AG04449 (cell line): ENCODE data around the gene TTLL4.

ENCODE experiments used
- CTCF ChIA-PET: fragments of 350-600 bp; formaldehyde crosslinking; extraction: SDS; loops from one replicate; lab custom pipeline; 2021; ENCODE audit warnings: antibody characterized with exemption; lab: Yijun Ruan, JAX
- POLR2A ChIA-PET: fragments of 400-600, 350-600 bp; formaldehyde crosslinking; extraction: SDS; loops from one replicate; lab custom pipeline; 2020; ENCODE audit warnings: antibody characterized with exemption, inconsistent platforms; lab: Yijun Ruan, JAX
- DNase-seq: peaks from one replicate; pipeline ENCODE4 v3.0.0-alpha.2; 2010; ENCODE audit warnings: low read depth, low spot score
- H3K4me3 ChIP-seq: 2 replicates; pipeline ENCODE4 v1.5.1; 2011; ENCODE audit warnings: low read depth, mild to moderate bottlenecking, control low read depth, low read length
- CTCF ChIP-seq: IDR thresholded peaks from one replicate; pipeline ENCODE4 v1.5.1; 2011; ENCODE audit warnings: mild to moderate bottlenecking, moderate library complexity, low read length, control low read depth, inconsistent platforms; ENCODE audit not compliant: insufficient read depth; ENCODE audit errors: missing control alignments

Gene TTLL4

DNA sequence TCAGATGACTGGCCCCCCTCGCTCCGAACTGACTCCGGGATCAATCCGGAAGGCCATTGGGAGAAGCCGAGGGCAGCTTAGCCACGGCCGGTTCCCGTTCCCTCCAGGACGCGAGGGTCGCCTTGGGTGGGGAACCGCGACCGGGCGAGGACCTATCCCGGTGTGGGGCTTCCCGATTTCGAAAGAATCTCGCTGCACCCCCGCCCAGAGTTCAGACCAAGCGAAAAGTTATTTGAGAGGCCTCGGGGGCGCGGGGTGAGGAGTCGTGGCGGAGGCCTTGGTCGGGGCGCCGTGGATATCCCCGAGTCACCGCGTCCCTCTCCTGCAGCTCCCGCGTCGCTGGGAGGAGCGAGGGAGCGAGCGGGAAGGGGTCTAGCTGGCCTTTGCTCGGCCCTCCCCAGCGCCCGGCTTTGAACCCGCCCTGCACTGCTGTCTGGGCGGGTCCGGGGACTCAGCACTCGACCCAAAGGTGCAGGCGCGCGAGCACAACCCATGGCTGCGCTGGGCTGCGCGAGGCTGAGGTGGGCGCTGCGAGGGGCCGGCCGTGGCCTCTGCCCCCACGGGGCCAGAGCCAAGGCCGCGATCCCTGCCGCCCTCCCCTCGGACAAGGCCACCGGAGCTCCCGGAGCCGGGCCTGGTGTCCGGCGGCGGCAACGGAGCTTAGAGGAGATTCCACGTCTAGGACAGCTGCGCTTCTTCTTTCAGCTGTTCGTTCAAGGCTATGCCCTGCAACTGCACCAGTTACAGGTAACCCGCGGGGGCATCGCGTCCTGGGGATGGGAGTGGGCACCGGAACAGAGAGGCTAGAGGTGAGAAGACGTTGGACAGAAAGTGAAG is 71.3 kb downstream of the TTLL4 start, which contains the start of gene CYP27A1:
Gene CYP27A1 (plus strand): TSS at position 457 of the 837 bp plus-strand sequence. CDS start 36 bp downstream, at position 493.
- CTCF ChIA-PET: interaction anchor here (0.6 to 1.7 kb wide), 4 partner anchors 10 to 70 kb away, joined by 3 to 4 read pairs (median 4); no protein-coding TSS in a partner anchor
- TF ChIP-seq CTCF: no peak
- peak within 1 kb of the TSS; percentile 58 for H3K4me3 ChIP-seq
- POLR2A ChIA-PET: no interaction called here
- no peak for DNase-seq

DNA sequence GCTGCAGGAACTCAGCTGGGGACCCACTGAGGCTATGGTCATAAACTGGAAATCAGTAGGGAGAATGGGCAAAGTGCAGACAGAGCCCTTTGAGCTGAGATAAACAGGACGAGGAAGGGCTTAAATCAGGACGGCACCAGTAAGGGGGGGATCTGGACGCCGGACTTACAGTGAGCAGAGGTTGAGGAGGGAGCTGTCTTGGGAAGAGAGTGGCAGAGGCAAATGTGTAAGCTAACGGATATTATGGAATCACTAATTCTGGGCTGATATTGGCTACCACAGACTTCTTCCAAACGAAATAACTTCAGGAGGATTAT is 71.9 kb downstream of the TTLL4 start:
- DNase-seq: no peak
- CTCF ChIA-PET: interaction anchor here (0.9 to 1.7 kb wide), 3 partner anchors 10 to 70 kb away, joined by 3 to 4 read pairs (median 4); no protein-coding TSS in a partner anchor
- POLR2A ChIA-PET: no interaction called here
- peak overlapping the region; percentile 58 for H3K4me3 ChIP-seq
- TF ChIP-seq CTCF: no peak

- no peak for TF ChIP-seq CTCF
- ChIA-PET POLR2A (no interaction called here), CTCF (interaction anchor here (1.2 kb wide), 1 partner anchor 64 kb away, joined by 4 read pairs; no protein-coding TSS in a partner anchor)
Observed at GRCh38 chr2:218783688-218784087, 73.1 kb downstream of the TTLL4 start.

DNA sequence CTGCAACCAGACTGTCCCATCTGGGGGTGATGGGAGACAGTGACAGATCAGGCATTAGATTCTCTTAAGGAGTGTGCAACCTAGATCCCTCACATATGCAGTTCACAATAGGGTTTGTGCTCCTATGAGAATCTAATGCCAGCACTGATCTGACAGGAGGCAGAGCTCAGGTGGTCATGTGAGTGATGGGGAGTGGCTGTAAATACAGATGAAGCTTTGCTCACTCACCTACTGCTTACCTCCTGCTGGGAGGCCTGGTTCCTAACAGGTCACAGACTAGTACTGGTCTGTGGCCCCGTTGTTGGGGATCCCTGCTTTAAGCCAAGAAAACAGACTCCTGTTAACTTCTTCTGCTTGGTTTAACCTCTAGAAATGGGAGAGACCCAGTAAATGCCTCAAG is 74.5 kb downstream of the TTLL4 start:
- CTCF ChIA-PET: no interaction called here
- no peak for TF ChIP-seq CTCF
- no peak overlapping the region for H3K4me3 ChIP-seq
- POLR2A ChIA-PET: no interaction called here
- no peak for DNase-seq

More at GRCh38 chr2:218783688-218784087, 73.1 kb downstream of the TTLL4 start:
- no peak for DNase-seq
- H3K4me3 ChIP-seq: no peak overlapping the region

DNA sequence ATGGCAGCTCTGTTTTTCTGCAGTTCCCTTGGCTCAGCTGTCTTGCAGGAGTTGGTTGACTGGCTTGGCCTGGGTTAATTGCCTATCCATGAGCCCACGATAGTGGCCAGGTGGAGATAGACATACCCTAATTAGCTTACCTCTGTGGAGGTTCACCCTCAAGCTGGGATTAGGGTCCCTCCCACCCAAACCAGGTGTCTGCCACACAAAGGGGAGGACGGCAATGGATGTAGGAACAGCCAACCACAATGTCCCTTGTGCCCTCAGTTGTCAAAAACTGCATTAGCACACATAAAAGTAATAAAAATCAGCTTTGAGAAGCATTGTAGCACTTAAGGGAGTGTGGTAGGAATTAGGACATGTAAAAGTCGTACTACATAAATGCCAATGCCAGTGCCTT is 75.5 kb downstream of the TTLL4 start:
- no peak overlapping the region for H3K4me3 ChIP-seq
- DNase-seq: no peak
- ChIA-PET POLR2A (no interaction called here), CTCF (interaction anchor here (0.8 kb wide), 1 partner anchor 98 kb away, joined by 3 read pairs; no protein-coding TSS in a partner anchor)
- no peak for TF ChIP-seq CTCF

GRCh38 chr2:218788529-218789255 is 78.1 kb downstream of the TTLL4 start:
- no peak for TF ChIP-seq CTCF
- ChIA-PET POLR2A (no interaction called here), CTCF (no interaction called here)

More at GRCh38 chr2:218788529-218789255, 78.1 kb downstream of the TTLL4 start:
- no peak for DNase-seq
- H3K4me3 ChIP-seq: no peak overlapping the region
